ENCODE results near the gene ESX1.
"Not testable (repeated sequence)": the region's sequence is repeated elsewhere in the genome, so short reads cannot be mapped to it uniquely, and the experiment has no call there.

ESX1 gene

DNA sequence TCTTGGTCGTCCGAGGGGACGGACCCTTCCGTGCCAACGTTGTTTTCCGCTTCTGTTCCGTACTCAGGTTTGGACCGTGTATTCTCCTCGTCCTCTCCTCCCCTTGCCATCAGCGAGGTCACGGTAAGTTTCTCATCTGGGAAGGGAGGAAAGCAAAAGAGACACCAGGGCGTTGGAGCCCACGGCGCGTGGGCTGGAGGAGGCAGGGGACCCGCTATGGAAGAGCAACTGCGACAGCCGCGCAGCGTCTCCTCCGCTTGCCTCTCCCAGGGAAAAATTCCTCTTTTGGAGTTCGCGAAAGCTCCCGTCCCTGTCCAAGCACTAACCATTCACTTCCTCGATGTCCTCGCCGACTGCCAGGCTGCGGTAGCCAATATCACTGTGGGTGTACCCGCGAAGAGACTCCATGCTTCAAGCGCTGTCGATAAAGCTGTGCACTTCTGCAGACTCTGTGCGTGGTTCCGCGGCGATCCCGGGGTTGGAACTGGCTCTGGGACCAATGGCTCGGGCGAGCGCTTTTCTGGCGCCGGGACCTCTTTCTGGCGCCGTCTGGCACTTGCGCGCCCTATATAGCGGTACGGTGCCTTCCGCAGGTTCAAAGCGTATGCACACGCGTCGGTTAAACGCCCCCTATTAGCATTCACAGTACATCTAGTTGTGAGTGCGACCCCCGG, at the start of gene ESX1:
Gene ESX1, minus strand, starts transcription at position 492 of the 674 bp plus-strand sequence. Its CDS starts 84 bp downstream, at position 408.
- no peak for DNase-seq

GRCh38 chrX:104295636-104296035, 40.9 kb upstream of the ESX1 start:
- DNase-seq: no peak

- no peak for DNase-seq
These were observed 34.2 kb upstream of the ESX1 start for GRCh38 chrX:104288961-104289360.

DNA sequence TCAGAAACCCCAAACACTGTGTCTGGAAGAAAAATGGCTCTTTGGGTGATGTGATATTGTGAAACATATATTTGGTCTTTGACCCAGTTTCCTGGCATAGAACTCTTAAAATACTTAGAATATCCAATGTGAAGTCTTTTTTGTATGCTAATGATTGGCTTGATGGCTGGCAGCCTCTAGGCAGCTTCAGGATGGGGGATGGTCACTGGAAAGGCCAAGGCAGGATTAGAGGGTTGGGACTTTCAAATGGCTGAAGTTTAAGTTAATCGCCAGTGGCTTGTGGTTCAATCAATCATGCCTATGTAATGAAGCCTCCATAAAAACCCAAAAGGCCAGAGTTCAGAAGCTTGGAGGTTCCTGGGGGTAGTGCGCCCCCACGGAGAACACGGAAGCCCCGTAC, 33.5 kb upstream of the ESX1 start:
- no peak for DNase-seq

DNA sequence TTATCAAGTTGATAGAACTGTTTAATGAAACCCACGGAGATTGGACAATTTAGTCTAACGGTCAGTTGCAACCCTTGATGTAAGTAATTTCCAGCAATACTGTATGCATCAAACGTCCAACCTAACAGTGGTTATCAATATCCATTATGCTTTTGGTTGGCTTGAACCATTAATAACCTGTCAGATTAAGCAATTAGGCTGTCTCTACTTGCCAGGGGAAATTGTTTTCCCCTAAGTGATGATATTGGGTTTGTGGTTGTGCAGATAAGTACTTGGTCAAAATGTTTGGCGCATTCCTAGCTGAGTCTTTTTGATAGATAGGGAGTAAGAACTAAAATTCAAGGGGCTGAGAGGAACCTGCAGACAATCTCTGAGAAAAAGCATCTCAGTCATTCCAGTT, 30.5 kb upstream of the ESX1 start:
- no peak for DNase-seq

GRCh38 chrX:104284507-104284906, 29.8 kb upstream of the ESX1 start:
- DNase-seq: no peak

- DNase-seq: no peak
These were observed 27.5 kb upstream of the ESX1 start for GRCh38 chrX:104282166-104282725.

DNA sequence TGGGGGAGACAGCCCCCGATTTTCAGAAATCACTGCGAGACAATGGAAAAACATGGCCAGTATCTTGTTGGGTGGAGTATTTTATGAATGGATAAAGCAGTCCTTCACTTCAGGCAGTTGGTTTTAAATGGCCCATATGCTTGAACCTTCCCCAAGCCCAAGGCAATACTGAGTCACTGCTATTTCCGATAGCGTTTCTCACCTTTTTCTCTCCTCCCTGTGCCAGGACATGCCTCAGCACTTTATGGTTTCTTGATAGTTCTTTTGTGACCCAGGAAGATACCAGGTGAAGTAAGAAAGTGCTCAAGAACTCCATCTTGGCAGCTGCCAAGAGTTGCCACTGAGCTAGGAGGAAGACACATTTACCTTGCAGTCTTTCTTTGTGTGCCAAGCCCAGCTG, 26.8 kb upstream of the ESX1 start:
- DNase-seq: no peak

DNA sequence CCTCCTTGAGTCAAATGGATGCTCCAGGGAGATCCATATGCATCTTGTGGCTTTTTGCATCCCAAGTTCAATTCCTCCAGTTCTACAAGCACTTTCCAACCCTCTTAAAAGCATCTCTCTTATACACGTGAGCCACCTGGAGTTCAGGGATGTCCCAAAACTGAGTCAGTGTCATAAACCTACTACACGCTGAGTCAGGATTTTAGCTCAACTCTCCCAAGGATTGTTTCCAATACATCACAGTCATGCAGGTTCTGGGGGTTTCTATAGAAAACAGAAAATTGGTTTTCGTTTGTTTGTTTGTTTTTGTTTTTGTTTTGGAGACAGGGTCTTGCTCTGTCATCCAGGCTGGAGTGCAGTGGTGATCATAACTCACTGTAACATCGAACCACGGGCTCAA, 25.9 kb upstream of the ESX1 start:
- DNase-seq: no peak

DNA sequence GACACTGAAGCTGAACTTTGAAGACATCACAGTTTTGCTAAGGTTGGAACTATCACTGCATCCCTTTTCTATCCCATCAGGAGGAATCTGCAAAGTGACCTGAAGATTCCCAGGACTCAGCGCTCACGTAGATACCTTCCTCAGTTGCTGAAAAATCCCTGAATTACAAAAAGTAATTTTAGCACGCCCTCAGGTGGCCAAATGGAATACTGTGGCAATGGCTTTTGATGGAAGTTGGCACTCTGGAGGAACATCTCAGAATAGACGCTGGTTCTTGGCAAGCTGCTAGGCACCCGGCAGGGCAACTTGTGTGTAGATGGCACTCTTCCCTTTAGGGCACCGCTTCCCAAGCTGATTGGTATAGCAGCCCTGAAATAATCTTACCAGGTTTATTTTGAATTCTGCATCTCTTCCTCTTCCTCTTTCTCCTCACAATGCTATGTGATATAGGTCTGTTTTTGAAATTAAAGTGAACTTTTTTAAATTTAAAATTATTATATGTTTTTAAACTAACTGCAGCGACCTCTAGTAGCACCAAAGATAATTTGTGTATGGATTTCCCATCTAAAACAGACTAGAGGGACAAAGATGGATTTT, 16.3 kb upstream of the ESX1 start:
- peak in 1 of 4 experiments; percentile 0 for DNase-seq

DNA sequence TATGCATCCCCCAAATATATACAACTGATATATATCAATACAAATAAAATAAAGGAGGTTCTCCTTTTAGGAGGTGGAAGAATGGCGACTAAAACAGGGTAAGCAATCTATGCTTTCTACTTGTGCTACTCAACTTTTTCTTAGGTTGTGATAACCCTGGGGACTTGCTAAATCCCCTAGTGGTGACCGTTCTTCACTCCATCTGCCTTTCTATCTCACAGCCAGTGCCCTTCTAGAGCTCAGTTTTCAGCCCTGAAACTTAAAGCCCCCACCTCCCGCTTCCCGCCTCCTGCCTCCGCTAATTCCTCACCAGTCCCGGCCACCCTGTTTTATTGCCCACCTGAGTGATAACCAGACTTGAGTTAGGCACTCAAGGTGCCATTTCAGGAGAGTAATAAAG, 15.5 kb upstream of the ESX1 start:
- DNase-seq: no peak

DNA sequence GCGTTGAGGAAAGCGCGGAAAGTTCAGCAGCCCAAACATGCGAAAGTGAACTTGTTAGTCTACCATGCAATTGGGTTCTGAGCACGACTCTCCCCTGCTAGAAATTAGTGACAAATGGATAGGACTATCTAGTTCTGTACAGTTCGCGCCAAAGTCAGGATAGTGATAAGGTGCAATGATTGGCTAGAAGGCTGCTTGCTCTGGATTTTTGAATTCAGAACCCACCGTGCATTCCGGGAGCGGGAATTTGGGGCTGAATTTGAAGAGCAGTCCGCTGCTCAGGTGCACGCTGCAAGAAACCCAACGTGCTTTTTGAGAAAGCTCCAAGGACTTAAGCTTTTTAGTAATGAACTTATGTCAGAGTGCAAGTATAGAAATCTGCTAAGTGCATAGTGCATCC, 732 bp upstream of the ESX1 start:
- no peak for DNase-seq

- DNase-seq: no peak
These were observed 929 bp downstream of the ESX1 start for GRCh38 chrX:104253567-104254441.

DNA sequence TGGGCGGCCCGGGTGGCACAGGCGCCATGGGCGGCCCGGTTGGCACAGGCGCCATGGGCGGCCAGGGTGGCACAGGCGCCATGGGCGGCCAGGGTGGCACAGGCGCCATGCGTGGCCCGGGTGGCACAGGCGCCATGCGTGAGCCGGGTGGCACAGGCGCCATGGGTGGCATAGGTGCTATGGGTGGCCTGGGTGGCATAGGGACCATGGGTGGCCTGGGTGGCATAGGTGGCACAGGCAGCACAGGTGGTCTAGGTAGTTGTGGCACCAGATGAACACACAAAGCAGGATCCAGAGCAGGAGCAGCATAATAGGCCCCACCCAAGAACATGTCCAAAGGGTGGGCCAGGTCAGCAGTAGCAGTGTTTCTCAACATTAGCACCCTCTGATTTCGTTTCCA, 4.3 kb downstream of the ESX1 start:
- no peak for DNase-seq

GRCh38 chrX:104230060-104230459, 24.7 kb downstream of the ESX1 start:
- DNase-seq: not testable (repeated sequence)

DNA sequence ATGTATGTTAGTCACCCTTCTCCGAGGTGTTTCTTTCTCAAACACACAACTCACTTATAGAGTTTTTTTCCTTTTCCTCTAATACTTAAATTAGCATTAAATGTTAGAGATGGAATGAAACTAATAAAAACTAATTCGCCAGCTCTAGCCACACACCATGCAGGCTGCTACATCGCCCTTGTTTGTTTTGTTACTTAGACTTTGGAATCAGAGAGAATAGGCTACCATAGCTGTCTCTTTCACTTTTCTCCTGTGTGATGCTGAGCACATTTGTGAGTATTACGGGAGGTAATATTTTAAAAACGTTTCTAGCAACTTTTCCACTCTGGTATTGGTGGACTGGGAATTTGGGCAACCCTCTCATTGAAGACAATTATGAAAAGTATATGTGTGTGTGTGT, 43.5 kb downstream of the ESX1 start:
- no peak for DNase-seq

GRCh38 chrX:104205548-104205947, 49.2 kb downstream of the ESX1 start:
- no peak for DNase-seq
